ENCODE results near the gene OPN1MW2. TPM values are rescaled to one million over a fixed set of nuclear protein-coding genes. Genes with fewer than 3 reads are reported as not detected.
A peak's percentile ranks its signal among the peaks of the same experiment; 100 is the strongest.
"Not testable (repeated sequence)": the region's sequence is repeated elsewhere in the genome, so short reads cannot be mapped to it uniquely, and the experiment has no call there.

The OPN1MW2 gene
- total RNA-seq, 1 donor from 2014 or later = not detected

GRCh38 chrX:154248076-154248475 is 28.5 kb downstream of the OPN1MW2 start:
- ATAC-seq; intact Hi-C loops (cut with DNase I); DNase-seq (ENCODE audit: missing footprints): not testable (repeated sequence)

- intact Hi-C loops (cut with DNase I); ATAC-seq; DNase-seq (ENCODE audit: missing footprints): not testable (repeated sequence)
Measured at GRCh38 chrX:154257282-154257681, 37.7 kb downstream of the OPN1MW2 start, which contains the start of gene OPN1MW3. Gene OPN1MW3 (plus strand): TSS chrX:154257582. CDS start chrX:154257620, 38 bp downstream.

GRCh38 chrX:154258711-154259110 is 39.2 kb downstream of the OPN1MW2 start:
- ATAC-seq; DNase-seq (ENCODE audit: missing footprints); intact Hi-C loops (cut with DNase I): not testable (repeated sequence)

GRCh38 chrX:154263072-154263471 is 43.5 kb downstream of the OPN1MW2 start:
- DNase-seq (ENCODE audit: missing footprints); intact Hi-C loops (cut with DNase I); ATAC-seq: not testable (repeated sequence)

DNA sequence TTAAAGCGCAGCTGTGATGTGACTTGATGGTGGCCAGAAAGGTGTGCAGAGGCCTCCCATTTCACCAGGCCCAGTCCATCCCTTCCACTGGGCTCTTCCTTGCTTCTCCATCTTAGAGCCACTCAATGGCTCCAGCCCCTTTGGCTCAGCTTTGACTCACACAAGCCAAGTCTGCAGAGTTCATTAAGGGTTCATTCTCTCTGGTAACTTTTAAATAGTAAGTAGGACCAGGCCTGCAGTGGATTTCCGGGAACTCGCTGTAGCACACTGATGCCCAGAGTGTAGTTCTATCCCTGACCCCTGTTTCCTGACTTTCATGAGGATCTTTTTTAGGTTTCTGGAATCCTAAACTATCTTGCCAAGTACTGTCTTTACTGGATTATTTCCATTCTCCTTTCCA is 49.7 kb downstream of the OPN1MW2 start:
- DNase-seq (ENCODE audit: missing footprints); intact Hi-C loops (cut with DNase I): not testable (repeated sequence)
- peak; percentile 54 for ATAC-seq

Other genes starting within 250 kb of the OPN1MW2 start
- 25.4 TPM for gene HCFC1, start 247.9 kb upstream of the OPN1MW2 start, total RNA-seq
- gene TMEM187, start 247.0 kb upstream of the OPN1MW2 start, total RNA-seq = 6.9 TPM
- 38.6 TPM for gene IRAK1, start 199.9 kb upstream of the OPN1MW2 start, total RNA-seq
- gene MECP2, start 122.0 kb upstream of the OPN1MW2 start, total RNA-seq = 32.8 TPM
- not detected for gene OPN1LW, start 75.5 kb upstream of the OPN1MW2 start, total RNA-seq
- not detected for gene OPN1MW, start 37.2 kb upstream of the OPN1MW2 start, total RNA-seq
- gene OPN1MW3, start 37.8 kb downstream of the OPN1MW2 start, total RNA-seq = not detected
- gene TEX28, start 75.4 kb downstream of the OPN1MW2 start, total RNA-seq = not detected
- 13.0 TPM for gene TKTL1, start 76.0 kb downstream of the OPN1MW2 start, total RNA-seq
- 253 TPM for gene FLNA, start 154.9 kb downstream of the OPN1MW2 start, total RNA-seq
- 51.1 TPM for gene EMD, start 159.5 kb downstream of the OPN1MW2 start, total RNA-seq
- gene RPL10, start 178.6 kb downstream of the OPN1MW2 start, total RNA-seq = 2,181 TPM
- 52.3 TPM for gene DNASE1L1, start 189.5 kb downstream of the OPN1MW2 start, total RNA-seq
- 36.1 TPM for gene TAFAZZIN, start 191.8 kb downstream of the OPN1MW2 start, total RNA-seq
- gene ATP6AP1, start 208.9 kb downstream of the OPN1MW2 start, total RNA-seq = 83.0 TPM
- gene GDI1, start 217.4 kb downstream of the OPN1MW2 start, total RNA-seq = 85.2 TPM
- gene FAM50A, start 224.4 kb downstream of the OPN1MW2 start, total RNA-seq = 47.3 TPM
- 23.2 TPM for gene PLXNA3, start 238.5 kb downstream of the OPN1MW2 start, total RNA-seq

All from Right ventricle myocardium inferior (tissue), 1 donor.